Measurements from ENCODE around the gene PGLYRP2.

Gene PGLYRP2

GRCh38 chr19:15453906-15454860, 25.1 kb downstream of the PGLYRP2 start:
- no peak for DNase-seq

DNA sequence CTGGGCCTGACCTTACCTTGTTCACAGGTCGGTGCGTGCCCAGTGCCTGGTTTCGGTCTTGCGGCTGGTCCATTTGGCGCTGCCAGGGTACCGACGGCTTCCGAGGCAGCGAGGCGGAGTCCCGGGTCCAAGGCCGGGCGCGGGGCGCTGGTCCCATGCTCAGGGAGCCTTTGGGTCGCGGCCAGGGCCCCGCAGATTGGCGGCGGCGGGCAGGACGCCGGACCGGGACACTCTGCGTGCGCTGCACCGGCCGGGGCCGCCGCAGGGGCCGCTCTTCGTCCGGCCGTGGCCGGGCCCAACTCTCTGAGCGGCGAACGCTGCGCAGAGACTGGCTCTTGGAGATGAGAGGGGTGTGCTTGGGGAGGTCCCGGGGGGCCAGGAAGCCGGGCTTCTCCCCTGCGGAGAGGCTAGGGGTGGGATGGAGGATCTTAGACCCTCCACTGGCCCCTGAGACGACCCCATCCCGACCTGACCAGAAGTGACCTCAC, 26.2 kb downstream of the PGLYRP2 start:
- no peak for DNase-seq

- DNase-seq = peak; percentile 74
Measured at GRCh38 chr19:15452111-15453047, 26.9 kb downstream of the PGLYRP2 start.

GRCh38 chr19:15450528-15450890, 28.8 kb downstream of the PGLYRP2 start:
- DNase-seq = no peak

DNA sequence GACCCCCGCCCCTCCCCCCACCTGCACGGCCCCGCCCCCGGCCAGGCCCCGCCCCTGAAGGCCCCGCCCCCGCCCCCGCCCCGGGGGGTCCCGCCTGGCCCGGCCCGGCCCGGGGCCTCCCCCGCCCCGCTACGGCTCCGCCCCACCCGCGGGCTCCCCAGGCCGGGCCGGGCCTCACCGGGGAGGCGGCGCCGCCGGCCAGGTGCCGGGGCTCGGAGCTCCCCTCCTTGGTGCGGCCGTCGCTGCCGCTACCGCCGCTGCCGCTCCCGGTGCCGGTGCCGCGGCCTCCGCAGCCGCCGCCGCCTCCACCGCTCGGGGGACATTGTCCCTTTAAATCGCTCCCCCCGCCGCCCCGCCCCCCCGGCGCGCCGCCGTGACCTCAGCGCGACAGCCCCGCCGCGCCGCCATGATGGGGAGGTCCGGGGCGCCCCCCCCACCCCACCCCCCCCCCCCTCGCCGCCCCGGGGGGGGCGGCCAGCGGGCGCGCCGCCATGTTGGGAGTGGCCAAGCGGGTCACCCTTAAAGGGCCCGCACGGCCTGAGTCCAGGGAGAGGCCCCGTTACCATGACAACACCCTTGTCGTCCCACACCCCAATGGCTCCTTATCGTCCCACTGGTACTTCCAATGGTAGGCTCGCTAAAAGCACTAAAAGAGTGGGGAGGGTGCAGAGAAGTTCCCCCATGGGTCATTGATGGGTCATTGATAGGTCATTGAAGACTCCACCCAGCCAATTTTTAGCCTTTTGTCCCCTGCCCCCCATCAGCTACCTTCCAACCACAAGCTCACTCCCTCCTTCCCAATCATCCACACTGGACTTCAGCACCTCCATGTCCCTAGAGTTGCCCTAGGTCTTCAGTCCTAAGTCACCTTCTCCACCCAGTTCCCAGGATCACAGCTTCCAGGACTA, 29.4 kb downstream of the PGLYRP2 start, which contains the start of gene WIZ:
WIZ (minus strand) TSS at position 337 of the 908 bp plus-strand sequence. CDS start 1,649 bp downstream, outside the sequence.
- peak; percentile 75 for DNase-seq

- peak; percentile 4 for DNase-seq
Measured at GRCh38 chr19:15448778-15449619, 30.3 kb downstream of the PGLYRP2 start.

GRCh38 chr19:15448044-15448777, 31.1 kb downstream of the PGLYRP2 start:
- no peak for DNase-seq

DNA sequence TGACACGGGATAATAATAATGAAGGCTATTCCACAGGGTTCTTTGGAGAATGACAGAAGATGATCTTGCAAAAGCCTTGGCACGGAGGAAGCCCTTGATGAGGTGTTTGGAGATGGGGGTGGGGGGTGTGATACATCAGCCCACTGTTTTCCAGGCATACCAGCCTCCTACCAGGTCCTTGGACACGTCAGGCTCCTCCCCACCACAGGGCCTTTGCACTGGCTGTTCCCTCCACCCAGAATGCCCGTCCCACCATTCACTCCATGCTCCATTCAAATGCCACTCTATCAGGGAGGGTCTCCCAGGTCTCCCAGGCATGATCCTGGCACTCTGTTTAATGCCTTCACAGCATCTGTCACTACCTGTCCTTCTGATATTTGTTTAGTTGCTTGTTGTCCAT, 32.2 kb downstream of the PGLYRP2 start:
- DNase-seq = no peak

GRCh38 chr19:15445807-15446376, 33.4 kb downstream of the PGLYRP2 start:
- no peak for DNase-seq

DNA sequence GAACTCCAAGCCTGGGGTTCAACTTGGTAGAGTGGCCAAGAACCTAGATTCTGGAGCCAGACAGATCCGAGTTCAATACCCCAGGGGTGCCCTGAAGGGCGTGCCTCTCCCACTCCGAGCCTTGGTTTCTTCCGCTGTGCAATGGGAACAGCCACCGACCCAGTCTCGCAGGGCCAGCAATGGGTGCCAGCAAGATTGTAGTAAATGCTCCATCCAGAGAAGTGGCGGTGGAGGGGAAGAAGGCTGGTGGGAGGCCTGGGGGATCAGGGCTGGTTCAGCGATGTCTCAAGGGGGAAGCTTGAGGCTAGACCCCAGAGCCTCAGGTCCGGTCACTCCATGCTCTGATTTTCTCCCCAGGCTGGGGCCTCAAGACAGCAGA, 34.1 kb downstream of the PGLYRP2 start:
- no peak for DNase-seq

- DNase-seq = no peak
Measured at GRCh38 chr19:15444505-15445226, 34.6 kb downstream of the PGLYRP2 start.

GRCh38 chr19:15443838-15444237, 35.5 kb downstream of the PGLYRP2 start:
- no peak for DNase-seq

DNA sequence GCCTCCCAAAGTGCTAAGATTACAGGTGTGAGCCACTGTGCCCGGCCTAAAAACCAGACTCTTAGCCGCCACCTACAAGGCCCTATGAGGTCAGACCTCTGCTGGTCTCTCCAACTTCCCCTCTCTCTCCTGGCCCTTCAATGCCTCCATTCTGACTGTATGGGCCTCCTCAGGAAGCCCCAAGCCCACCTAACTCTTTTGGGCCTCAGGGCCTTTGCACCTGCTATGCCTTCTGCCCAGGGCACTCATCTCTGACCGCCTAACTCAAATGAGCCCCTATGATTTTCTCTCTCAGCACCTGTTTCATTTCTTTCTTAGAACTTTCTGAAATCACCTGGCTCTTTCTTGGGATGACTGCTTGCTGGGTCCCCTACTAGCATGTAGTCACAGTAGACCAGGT, 36.0 kb downstream of the PGLYRP2 start:
- no peak for DNase-seq

- DNase-seq = no peak
Measured at GRCh38 chr19:15442142-15442920, 37.0 kb downstream of the PGLYRP2 start.

DNA sequence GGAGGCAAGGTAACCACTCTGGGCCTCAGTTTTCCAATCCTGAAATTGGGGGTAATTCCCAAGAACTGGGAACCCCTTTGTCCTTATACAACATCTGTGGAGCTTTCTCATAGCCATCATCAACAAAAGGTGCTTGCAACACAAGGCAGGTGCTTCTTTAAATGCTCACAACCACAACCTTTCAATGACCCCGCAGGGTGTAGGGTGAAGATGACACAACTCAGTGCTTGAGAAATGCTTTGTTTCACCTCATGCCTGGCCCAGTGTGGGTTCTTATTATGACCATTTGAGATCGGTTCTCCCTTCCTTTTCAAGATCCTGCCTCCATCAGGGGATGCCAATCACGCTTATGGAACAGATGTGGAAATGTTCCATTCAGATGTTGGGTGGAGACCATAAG, 38.0 kb downstream of the PGLYRP2 start:
- DNase-seq = no peak

- DNase-seq = no peak
Measured at GRCh38 chr19:15439821-15440641, 39.3 kb downstream of the PGLYRP2 start.

- no peak for DNase-seq
Measured at GRCh38 chr19:15439078-15439799, 40.1 kb downstream of the PGLYRP2 start.
